Tongue (tissue), 2 donors: ENCODE results near the gene MSX2. TPM values are rescaled to one million over a fixed set of nuclear protein-coding genes. Genes with fewer than 3 reads are reported as not detected.

ENCODE experiments used
- DNase-seq: peaks from one replicate; pipeline ENCODE4 v3.0.0-alpha.2; 2015
- total RNA-seq: library from RNA; depleted of rRNA; stranded (reverse); fragments of >200 nt; gene quantifications from one replicate; pipeline ENCODE4 v1.2.3, GENCODE V29; 2014

Gene MSX2
- total RNA-seq, 1 donor from 2014 or later = 0.62 TPM

DNA sequence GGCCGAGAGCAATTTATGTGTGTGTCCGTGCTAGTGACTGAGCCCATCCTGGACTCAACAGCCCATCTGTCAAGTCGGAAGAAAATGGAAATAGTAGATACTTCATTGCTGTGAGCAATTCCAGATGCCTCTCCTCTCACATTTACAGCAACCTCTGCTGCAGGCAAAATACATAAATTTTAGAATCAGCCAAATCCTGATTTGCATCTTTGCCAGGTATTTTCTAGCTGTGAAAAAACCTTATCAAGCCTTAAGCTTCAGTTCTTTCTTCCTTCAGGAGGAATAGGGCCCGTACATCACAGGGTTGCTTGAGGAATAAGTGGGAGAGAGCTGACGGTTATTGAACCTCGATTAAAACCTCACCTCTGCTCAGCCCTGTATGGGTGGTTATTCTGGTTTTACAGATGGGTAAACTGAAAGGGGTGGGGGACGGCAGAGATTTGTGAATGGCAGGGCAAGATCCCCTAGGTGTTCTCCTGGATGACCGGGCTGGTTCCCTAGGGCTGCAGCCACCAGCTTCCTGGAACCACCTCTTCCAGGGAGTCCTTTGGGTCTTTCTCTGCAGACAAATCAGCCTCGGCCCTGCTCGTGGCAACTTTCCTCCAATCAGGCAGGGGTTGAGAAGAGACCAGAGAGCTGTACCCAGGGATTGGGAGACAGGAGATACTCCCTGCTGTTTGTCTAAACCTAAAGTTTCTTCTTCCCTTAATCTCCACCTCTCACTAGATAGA is 5.3 kb upstream of the MSX2 start:
- DNase-seq = no peak

DNA sequence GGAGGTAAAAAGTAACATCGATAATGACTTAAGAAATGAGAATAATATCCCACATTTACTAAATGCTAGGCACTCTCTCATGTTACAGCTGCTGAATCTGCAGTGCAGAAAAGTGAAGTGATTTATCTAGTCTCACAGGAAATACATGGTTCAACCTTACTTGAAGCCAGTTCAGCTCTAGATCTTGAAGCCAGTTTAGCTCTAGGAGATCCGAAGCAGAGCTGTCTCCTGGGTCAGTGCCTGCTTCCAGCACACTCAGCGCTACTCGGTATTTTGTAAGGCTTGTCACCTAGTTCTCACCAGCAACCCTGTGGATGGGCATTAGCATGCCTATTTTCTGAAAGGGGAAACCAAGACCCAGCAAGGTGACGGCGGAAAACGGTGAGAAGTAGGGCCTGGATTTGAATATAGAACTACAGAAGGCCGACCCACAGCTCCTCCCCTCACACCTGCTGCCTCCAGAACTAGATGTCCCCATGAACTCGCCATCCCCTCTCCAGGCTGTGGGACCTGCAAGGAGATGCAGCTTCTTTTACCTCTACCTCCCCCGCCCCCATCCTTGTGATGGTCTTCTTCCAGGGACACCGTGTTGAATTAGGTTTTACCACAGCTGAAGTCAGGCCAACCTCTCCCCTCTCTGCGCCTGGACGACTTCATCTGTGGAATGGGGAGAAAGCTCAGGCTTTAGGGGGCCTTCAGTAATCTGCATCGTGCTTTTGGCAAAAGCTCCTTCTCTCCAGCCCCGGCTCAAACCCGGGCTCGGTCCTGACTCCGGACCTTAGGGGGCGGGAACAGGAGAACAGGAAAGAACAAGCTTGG is 4.4 kb upstream of the MSX2 start:
- no peak for DNase-seq

DNA sequence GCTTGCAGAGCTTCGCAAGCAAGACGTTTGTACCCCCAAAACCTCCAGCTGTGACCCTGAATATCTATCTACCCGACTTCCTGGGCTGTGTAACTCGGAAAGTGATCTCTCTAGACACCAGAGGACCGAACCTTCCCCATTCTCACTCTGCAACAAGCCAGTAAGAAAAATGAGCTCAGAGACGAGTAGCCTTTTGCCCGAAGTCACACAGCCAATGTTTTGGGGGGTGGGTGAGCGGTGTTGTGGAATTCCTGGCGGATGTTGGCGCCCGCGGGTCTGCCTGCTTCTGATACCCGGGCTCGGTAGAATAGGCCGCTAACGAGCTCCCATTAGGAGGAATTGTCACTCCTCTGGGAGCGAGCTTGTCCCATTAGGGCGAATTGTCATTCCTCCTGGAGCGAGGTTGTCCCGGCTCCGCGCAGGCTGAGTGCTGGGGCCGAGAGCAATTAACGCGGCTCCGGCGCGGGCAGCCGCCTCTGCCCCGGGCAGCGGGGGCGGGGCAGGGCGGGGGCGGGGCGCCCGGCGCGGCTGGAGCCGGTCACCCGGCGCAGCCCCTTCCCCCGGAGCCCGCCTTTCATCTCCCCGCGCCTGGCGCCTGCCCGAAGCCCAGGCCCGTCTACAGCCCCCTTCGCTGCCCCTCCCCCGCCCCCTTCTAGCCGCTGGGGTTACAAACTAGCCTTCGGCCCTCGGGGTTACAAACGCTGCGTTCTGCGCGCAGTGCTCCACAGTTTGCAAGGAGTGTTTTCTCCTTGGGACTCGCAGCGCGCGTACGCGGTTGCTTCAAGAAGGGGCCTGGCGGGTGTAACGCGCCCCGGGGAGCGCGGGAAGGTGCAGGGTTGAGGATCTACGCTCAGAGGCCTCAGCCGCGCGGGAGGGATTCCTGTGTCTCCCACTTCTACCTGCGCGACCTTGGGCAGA is 3.5 kb upstream of the MSX2 start:
- DNase-seq = no peak

DNA sequence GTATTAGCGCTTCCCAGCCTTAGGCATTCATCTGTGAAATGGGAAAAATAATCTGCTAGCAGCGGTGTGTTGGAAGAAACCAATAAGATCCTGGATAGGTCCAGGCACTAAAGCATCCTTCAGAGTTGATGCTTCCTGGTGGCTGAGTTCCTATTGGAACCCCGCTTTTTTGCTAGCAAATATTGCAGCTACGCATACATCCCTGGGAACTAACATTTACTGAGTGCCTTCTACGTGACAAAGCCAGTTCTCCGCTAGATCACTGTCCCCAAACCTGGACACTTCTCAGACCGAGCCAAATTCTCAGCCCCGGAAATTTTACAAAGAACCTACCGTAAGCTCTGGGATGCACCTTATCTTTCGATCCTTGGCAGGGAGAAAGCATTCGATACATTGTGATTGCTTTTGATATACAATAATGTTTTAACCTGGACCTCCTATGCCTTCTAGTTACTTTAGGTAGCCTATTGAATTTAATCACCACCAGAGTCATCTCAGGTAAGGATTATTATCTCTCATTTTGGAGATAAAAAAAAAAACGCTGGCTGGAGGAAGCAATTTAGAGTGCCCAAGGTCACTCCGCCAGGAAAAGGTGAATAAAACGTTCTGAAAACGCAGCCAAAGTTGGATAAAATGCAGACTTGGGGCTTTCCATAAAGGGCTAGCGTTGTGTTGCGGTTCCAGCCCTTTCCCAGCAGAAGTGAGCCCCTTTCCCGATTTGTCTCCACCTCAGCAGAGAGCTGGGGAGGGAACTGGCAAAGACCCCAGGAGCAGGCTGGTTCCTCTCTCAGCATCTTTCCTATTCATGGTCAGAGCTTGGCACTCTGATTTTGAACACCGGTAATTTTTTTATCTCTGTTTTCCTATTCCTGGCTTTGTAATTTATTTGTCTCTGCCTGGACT is 2.6 kb upstream of the MSX2 start:
- DNase-seq = no peak

DNA sequence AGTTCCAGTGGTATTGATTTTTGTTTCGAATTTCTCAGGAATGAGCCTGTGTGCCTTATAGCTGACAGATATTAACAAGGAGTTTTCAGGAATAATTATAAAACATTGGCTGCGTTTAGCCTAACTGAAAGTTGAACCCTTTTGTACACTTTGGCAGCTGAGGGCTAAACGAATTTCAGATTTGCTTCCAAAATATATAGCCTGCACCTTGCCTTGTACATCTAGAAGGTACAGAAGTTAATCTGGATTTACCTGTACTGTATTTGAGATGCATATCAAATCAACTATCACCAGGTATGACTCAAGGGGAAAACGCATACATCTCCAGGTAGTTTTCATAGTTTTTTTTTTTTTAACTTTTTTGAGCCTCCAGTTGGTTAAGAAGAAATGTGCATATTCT is 1.9 kb upstream of the MSX2 start:
- DNase-seq = no peak

DNA sequence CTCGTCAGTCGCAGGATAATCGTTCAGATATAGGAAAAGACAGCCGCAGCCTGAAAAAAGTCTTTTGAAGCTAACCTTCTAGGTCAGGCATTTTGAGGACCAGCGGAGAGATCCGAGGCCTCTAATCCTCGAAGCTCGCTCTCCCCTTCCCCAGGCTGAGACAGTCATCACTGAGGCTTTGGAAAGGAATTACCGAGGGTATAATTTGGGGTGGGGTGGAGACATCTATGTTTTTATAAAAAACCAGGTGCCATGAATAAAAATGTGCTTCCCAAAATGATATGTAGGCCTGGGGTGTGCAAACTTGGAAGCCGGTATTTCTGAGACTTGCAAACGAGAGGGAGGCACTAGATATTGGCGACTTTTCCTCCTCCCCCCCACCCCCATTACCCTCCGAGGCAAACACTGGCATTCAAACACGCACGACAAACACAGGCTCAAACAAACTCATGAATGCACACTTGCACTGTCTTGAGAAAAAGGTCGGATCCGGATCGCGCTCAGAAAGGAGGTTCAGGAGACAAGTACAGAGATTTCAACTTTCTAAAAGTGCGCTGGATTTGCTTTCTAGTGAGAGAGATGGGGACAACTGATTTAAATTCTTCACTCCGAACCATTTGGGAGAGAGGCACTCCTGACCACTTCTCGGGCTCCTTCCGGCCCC is 935 bp upstream of the MSX2 start:
- DNase-seq = no peak

DNA sequence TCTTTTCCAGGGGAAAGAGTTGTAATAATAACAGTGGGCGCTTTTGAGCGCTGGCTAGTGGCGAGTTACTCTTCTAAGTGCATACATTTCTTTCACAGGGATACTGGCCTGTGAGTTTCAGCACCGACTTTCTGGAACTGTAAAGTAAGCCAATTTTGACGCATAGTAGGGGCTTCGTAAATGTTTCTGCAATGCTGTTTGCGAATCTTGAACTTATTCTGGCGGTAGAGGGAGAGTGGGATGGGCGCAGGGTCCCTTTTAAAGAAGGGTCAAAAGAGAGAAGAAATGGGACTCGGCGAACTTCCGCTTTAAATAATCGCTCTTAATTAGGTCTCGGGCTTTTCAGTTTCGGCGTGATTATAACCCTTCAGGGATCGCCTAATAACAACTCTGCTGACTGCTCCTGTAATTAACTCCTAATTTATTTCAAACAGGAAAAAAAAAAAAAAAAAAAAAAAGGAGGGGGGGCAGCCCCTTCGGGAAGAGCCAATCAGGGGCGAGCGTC is 351 bp upstream of the MSX2 start:
- DNase-seq = peak; percentile 47

DNA sequence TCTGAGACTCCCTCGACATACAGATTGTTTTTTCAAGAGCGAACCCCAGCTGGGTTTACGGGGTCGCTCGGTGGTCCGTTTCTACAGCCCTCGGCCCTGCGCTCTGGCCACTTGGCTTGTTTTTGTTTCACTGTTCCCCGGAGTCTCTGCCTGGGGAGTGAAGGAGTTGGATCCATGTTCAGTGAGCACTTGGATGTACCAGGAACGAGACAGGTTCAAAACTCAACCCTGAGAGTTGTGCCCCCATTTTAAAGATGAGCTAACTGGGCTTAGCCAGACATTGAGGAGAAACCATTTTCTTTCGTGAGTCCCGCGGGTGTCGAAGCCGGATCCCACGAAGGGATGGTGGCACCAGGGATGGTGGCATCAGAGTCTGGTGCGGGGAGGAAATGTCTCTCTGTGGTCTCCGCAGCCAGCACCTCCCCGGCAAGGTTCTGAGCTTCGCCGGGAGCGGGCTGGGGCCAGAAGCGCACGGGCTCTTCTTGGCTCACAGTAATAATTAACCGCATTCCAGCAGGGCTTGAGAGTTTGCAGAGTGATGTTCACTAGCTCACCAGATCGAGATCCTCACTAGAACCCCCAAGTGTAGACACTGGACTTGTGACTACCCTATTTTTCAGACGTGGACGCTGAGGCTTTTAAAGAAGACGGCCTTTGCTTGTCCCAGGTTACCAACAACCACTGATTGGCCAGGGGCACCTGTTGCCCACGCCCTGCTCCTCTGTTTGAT is 1.0 kb downstream of the MSX2 start:
- no peak for DNase-seq

DNA sequence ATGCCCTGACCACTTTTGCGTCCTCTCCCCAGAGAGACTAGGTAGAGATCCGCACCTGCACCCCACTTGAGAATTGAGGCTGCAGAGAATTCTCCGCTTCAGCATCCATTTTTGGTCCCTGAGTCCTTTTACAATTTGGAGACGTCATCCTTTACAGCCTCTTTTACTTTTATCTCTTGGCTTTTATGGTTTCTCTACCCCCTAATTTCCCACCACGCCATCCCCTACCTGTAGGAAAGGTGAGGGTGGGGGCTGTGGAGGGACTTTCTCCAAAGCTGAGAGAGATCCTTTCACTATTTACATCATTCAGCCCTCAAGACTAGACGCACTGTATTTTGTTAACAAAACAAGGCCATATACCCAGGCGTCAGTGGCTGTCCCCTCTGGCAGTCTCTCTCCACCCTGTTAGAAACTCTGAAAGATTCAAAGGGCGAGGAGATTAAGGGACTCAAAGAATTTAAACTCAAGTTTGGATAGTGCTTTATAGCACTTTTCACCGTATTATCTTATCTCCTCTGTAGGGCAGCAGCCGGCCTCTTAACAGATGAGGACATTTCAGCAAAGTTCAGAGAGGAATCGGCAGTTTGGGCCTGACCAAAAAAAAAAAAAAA is 1.7 kb downstream of the MSX2 start:
- no peak for DNase-seq

DNA sequence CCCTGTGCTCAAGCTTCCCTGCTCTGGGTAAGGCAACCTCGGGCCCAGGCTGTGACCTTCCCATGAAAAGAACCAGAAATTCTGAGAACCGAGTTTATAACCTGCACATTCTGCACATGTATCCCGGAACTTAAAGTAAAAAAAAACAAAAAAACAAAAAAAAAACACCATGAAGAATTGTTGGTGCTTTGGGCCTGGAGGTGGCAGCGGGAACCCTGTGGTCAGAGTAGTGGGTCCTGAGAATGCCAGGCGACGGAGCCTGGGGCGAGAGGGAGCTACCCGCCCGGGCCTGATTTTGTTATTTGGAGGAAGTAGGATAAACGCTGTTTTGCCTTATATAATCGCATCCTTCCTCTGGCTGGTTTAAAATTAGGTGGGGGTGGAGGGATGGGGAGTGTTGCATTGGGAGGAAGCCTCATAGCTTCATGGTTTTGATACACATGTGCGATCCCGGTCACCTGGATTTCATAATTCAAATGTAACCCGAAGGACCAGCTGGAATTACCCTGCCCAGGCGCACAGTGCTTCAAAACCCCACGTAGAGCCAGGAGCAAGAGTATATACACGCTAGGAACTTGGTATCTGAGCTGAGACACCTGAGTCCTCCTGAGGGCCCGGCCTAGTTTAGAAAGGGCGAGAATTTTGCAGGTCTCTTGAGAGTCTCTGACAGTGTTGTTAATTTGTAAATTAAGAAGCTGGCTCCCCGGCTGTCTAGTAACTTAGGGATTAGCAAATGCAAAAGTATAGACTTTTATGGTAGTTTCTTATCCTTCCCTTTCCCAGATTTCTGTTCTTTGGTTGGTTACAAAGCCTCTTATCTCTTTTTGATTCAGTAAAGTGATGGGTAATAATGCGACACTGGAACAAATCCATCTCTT is 2.8 kb downstream of the MSX2 start:
- no peak for DNase-seq

DNA sequence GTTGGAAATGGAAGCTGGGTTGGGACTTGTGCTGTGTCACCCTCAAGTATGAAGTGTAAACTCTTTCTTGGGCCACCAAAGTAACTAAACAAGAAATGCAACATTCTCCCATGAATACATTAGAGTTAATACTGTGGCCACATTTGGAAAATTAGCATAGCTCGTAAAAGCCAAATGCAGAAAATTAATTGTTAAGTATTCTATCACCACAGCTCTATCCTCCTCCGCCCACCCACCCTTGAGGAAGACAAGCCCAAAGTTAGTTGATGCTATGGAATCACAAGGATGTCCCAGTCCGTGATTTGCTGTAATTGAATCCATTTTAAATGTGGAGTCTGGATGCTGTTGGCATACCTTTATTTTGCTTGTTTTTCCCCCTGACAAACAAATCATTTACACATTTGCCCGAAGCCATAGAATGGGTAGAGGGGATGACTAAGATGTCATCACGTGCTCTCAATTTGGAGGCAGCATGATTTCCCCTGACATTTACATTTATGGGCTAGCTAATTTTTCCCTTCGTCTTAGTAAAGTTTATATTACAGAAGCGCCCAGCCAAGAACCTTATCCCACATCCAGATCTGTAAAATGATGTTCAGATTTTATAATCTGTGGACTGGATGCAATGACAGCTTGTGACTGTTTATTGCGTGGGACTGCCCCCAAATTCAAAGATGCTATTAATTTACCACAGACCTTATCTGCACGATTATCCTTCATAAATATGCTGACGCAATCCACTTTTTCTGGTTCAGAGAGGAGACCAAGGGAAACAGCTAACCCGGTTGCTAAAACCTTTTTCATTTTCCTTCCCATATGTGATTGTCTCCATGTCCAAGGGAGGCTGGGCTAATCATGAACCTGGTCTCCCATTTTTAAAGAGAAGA is 3.7 kb downstream of the MSX2 start:
- DNase-seq = no peak

DNA sequence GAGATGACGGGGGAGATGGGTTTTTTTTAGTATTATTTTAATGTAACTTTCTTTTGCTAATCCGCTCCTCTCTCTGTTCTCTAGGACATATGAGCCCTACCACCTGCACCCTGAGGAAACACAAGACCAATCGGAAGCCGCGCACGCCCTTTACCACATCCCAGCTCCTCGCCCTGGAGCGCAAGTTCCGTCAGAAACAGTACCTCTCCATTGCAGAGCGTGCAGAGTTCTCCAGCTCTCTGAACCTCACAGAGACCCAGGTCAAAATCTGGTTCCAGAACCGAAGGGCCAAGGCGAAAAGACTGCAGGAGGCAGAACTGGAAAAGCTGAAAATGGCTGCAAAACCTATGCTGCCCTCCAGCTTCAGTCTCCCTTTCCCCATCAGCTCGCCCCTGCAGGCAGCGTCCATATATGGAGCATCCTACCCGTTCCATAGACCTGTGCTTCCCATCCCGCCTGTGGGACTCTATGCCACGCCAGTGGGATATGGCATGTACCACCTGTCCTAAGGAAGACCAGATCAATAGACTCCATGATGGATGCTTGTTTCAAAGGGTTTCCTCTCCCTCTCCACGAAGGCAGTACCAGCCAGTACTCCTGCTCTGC is 4.8 kb downstream of the MSX2 start:
- DNase-seq = no peak

DNA sequence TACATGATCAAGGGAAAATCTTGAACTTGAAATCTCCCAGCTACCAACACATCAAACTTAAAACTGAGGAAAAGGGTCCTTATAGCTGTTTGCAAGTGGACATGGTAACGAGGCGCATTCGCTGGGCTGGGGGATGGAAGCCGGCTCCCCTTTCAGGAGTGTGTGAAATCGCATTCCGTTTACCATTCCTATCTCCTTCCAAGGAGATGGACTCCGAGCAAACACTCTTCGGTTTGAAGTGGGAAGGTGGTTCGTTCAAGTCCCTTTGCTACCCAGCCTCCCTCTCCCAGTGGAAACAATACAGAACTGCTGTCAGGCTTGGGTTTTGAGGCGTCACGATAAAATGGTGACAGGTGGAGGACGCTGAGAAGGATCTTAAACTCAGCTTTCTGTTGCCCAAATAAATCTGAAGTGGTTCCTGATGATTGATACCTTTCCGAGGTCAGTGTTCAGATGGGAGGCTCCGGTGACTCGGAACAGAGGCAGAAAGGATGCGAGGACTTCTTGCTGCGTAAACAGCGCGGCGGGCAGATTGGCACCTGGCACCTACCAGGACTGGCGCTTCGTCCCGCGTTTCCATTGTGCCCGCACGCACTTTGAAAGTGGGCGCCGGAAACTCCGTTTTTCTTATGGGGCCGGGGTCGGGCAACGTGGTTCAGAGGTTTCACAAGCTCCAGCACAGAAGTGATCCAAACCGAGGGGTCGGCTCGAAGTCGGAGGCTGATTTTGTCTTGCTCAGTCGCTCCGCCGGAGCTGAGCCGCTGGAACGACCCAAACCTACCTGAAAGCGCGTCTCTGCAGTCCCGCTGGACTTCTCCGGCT is 7.0 kb downstream of the MSX2 start:
- DNase-seq = no peak

DNA sequence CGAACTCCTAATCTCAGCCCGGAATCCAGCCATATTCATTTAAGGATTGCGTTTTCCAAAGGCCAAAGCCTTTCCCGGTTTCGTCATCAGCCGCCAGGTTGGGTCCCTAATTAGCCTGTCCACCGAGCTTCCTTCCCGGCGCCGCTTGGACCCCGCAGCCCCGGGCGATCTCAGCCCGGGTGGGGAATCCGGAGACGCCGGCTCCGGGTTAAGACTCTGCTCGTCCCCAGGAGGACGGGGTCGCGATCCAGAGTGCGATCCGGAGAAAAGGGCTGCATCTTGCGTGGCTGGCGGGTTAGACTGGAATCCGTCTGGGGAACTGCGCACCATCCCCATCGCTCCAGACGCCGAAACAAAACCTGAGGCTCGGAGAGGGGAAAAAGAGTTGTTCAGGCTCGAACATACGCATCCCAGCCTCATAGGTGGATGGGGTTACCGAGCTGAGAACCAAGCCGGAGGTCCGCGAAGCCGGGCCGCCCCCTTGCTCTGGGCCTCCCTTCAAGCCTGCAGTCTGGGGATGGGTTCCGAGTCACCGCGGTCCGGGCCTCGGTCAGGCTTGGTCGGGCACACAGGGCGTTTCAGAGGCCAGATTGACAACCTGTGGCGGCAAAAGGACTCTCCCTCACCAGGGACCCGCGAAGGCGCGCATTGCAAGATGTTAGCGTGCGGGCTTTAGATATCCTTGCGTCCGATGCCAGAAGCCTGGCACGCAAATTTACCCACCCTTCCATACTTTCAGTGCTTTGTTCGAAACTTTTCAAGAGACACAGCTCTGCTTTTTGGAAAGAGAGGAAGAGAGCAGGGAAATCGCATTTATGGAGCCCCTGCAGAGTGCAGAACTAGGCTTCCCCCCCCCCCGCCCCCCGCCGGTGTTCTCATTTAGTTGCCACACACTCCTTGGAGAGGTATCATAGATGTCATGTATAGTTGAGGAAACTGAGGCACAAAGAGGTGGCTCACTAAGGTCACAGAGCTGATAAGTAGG is 7.9 kb downstream of the MSX2 start:
- no peak for DNase-seq
